Measurements from ENCODE around the gene MRPL27.
A peak's percentile ranks its signal among the peaks of the same experiment; 100 is the strongest.

MRPL27 gene

DNA sequence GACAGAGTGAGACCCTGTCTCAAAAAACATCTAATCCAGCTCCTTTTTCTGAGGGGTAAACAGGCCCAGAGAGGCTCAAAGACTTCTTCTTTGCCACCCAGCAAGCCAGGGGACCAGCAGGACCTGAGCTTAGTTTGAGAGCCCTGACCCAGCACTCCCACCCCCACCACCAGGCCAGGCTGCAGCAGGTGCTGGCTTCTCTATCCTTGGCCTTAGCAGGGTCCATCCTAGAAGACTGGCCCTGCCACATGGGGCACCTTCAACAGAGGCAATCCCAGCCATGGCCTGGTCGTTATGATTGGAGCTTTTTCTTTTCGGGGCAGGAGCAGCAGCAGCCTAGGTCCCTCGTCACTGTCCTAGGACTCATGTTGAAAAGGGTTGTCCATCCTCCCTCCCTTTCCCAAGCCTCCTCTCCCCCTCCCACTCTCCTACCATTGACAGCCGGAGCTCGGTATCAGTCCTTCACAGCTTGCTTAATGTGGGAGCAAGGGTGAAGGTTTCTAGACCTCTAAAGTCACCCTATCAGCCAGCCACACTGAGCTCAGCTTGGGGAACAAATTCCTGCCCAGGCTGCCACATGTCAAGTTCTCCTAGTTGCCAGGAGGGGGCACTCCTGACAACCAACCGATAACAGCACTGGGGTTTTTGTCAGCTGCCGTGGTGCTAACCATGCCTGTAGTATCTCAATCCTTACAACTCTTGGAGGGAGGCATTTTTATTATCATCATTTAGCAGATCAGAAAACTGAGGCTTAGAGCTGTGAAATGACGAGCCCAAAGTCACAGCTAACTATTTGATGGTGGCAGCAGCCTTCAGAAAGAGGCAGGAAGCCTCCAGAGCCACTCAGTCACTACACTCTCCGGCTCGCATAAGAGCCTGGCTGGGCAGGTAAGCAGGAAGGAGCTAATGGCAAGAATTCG lies 11.2 kb downstream of the MRPL27 start:
- peak in 37 of 56 donors; percentile 9 to 75 (median 30) for DNase-seq

DNA sequence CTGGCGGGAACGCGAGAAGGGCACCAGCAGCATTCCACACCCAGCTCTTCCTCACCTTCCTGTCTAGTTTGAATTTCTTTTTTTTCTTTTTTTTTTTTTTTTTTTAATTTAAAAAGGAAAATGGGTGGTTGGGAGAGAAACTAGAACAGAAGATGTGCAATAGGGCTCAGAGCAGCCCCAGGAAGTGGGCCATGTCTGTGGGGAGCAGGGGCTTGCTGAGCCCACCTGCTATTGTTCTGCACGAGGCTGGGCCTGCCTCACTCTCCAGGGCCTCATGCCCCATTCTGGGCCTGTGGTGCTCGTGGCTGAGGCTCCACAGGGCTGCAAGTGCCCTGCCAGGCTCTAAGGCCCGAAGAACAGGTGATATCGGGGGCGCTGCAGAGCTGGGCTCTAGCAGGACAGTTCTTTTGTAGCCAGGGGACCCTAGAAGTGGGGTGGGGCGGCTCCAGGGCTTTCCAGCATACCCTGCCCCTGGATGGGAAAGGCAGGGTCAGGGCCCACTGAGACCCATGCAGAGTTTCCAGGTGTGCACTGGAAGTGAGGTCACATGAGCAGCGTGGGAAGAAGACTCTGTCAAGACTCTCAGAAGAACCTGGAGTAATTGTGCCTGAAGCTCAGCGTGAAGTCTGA lies 12.4 kb downstream of the MRPL27 start:
- no peak for DNase-seq

DNA sequence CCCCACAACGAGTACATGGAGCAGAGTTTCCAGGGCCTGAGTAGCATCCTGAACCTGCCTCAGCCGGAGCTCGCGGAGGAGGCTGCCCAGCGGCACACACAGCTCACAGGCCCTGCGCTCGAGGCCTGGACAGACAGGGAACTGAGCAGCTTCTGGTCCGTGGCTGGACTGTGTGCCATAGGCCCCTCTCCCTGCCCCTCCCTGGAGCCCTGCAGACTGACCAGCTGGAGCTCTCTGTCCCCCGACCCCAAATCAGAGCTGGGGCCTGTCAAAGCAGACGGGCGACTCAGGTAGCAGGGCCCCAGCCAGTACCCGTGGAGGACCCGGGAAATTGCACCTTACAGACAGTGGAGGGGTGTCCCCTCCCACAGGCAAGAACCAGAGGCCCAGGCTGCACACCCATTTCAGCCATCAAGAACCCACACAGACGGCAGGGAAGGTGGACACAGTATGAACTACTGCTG lies 13.0 kb downstream of the MRPL27 start:
- no peak for DNase-seq

DNA sequence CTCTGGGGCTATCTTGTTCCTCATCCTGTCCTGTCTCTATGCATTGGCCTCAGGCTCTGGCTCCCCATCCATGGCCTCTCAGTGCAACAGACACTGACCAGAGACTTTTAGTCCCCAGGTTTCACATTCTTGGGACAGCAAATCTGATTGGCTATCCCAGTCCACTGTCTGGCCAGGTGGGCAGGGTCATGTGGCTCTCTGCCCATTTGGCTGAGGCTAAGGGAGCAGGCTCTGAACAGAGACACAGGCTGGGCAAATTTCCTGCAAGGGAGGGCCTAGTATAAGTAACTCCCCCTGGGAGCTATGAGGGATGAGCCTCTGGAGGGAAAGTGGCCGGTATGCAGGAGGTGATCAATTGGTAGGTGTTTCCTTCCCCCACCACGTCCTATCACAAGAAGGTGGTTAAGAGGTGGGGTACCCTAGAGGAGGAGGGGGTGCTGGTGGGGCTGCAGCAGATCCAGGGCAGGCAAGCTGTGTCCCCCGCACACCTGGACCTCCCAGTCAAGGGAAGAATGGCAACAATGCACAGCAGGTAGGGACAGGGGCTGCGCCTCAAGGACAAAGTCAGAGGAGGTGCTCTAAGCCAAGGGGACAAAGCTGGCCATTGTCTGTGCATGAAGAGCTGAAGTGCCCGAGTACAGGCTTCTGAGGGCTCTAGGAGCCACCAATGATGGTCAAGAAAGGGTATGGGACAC lies 13.8 kb downstream of the MRPL27 start:
- DNase-seq, result no peak

DNA sequence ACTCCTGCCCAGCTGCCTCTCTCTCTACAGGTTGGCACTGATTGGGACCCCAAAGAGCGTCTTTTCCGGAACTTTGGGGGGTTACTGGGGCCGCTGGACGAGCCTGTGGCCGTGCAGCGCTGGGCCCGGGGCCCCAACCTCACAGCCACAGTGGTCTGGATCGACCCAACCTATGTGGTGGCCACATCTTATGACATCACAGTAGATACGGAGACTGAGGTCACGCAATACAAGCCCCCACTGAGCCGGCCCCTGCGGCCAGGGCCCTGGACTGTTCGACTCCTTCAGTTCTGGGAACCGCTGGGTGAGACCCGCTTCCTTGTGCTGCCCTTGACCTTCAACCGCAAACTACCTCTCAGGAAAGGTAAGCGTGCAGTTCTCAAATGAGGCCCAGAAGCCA lies 14.8 kb downstream of the MRPL27 start:
- no peak for DNase-seq

DNA sequence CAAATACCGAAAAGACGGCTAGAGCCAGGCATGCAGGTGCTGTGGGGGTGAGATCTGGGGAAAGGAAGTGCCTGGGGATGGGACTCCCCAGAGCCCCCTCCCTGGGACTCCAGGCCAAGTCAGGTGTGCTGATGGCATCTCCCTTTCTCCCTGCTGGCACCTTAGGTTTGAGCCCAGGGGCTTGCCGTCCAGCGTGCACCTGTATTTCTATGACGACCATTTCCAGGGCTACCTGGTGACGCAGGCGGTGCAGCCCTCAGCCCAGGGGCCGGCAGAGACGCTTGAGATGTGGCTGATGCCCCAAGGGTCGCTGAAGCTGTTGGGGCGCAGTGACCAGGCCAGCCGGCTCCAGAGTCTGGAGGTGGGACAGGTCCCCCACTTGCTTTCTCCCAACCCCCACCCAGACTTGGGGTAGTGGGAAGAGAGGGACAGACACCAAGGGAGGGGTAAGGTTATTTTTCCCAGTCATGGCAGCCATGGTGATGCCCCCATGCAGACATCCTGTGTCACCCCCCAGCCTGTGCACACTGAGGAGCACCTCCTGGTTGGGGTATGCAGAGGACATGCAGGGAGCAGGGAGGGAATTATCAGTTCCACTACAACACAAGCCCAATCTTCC lies 16.0 kb downstream of the MRPL27 start:
- no peak for DNase-seq

DNA sequence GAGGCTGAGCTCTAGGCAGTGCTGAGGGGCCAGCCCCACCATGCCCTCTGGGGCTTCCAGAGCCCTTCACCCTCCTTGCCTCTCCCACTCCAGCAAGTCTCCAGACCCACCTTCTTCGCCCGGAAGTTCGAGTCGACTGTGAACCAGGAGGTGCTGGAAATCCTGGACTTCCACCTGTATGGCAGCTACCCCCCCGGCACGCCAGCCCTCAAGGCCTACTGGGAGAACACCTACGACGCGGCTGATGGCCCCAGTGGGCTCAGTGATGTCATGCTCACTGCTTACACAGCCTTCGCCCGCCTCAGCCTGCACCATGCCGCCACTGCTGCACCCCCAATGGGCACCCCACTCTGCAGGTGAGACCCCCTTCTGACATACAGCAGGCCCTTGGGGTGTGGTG lies 16.6 kb downstream of the MRPL27 start:
- DNase-seq, result no peak

DNA sequence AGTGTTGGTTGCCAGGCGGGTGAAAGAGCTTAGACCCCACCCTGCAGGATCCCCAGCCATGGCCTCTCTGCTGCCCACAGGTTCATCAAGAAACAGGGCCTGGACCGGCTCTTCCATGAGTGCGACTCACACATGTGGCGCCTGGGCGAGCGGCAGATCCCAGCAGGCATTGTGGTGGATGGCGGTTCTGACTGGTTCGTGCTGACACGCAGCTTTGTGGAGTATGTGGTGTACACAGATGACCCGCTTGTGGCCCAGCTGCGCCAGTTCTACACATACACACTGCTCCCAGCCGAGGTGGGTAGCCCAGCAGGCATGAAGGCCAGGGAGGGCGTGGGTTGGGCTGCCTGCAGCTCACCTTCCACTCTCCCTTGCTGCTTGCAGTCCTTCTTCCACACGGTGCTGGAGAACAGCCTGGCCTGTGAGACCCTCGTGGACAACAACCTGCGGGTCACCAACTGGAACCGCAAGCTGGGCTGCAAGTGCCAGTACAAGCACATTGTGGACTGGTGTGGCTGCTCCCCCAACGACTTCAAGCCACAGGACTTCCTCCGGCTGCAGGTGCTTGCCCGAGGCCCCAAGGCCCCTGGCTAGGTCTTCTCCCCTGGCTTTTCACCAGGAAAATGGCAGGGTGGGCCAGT lies 17.2 kb downstream of the MRPL27 start:
- DNase-seq, result no peak

DNA sequence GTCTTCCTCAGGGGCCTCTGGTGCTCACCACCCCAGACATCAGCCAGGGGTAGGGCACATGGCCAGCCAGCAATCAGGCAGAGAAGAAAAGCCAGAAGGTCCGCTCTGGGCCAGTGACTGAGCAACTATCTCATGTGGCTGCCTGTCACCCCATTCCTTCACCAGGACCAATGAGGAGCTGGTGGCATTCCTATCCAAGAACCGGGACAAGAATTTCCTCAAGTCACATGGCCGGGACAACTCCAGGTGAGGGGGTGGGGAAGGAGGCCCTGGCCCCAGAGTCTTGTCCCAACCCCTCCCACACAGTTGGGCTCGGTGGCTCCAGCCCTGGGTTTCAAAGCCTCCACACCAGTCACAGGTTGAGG lies 17.7 kb downstream of the MRPL27 start:
- DNase-seq, result no peak

DNA sequence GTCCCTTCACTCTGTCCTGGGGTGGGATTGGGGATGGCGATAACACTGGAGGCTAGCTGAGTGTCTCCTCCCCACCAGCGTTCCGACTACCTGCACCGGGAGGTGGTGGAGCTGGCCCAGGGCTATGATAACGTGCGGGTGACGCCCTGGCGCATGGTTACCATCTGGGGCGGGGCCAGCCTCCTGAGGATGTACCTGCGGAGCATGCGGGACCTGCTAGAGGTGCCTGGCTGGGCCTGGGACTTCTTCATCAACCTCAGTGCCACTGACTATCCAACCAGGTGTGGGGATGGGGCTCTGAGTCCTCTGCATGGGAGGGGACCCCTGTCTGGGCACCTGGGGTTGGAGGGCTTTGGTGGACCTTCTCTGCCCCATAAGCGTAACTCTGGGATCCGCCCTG lies 18.2 kb downstream of the MRPL27 start:
- no peak for DNase-seq

DNA sequence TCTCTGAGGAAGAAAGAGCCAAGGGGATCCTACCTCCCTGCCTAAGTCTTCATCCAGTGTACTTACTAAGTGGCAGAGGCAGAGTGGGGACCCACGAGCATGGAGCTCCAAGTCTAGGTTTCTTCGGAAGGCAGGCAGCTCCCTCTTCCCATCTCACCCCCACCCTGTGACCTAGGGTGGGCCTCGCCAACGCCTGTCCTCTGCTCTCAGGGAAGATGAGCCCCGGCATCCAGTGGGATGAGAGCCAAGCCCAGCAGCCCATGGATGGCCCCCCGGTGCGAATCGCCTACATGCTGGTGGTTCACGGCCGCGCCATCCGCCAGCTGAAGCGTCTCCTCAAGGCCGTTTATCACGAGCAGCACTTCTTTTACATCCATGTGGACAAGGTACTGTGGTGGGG lies 18.8 kb downstream of the MRPL27 start:
- DNase-seq, result no peak

DNA sequence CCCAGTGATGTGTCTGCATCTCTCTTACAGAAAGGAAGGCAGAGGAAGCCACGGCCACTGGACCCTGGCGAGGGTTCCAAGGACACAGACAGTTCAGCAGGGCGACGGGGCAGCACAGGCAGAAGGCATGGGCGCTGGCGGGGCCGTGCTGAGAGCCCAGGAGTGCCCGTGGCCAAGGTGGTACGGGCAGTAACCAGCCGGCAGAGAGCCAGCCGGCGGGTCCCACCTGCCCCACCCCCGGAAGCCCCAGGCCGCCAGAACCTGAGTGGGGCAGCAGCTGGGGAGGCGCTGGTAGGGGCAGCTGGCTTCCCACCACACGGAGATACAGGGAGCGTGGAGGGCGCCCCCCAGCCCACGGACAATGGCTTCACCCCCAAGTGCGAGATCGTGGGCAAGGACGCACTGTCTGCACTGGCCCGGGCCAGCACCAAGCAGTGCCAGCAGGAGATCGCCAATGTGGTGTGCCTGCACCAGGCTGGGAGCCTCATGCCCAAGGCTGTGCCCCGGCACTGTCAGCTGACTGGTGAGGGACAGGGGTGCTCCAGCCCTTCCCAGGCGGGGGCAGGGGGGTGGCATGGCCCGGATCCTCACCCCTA lies 19.3 kb downstream of the MRPL27 start:
- DNase-seq, result no peak

DNA sequence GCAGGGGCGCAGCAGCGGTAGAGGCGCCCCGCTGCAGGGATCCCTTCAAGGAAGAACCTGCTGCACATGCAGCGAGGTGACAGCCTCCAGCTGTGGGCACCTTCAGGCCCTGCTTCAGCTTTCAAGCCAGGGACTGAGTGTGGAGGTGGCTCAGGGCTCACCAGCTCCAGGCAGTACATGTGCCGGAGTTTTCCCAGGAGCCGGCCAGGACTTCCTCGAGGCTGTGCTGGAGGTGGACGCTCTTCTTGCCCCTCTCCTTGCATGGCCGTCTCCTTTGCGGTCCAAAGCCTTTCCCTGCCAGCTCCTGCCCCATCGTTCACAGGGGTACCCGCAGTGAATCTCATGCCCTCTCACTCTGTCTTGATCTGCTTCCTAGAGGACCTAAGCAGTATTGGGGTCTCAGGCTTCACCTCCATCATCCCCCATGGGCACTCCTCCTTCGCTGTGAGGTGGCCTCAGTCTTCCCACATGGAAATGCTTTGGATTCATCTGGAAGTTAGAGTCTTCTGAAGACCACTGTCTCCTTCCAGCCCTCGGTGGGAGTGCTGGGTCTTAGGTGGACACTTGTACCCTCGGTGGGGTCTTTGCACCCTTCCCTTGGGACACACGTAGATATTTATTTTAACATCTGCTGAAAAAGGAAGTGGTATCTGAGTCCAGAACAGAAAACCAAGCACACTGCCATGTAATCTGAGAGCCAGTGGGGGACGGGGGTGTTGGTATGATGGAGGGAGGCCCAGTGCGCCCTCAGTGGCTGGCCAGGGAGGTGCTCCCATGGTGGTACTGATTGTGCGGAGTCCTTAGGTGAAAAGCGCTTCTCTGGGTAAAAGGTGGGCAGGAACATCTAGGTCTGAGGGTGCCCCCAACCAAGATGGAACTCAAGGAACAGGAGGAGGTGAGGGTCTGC lies 20.0 kb downstream of the MRPL27 start:
- DNase-seq, result no peak

DNA sequence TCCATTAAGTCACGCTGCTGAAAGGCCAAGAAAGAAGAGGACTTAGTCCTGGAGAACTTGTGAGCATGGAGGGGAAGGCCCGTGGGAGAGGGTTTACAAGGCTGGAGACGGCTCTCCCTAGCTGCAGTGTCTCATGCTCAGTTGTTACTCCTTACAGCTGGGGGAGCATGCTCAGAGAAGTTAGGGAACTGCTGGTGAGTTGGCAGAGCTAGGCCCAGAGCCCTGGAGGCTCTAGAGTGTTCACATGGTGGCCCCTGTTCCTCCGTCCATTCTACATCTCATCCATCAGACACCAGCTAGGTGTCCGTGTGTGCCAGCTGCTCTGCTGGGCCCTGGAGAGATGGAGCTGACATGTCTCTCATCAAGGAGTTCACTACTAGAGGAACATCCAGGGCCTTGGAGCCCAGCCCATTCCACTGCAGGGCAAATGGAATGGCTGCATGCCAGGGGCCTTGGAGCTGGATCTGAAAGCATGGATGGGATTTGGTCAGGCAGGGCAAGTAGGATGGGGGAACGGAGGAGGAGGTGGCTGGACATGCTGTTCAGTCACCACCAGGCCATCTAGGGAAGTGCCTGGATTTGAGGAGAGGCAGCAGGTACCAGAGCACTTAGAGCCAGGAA lies 20.8 kb downstream of the MRPL27 start:
- no peak for DNase-seq

DNA sequence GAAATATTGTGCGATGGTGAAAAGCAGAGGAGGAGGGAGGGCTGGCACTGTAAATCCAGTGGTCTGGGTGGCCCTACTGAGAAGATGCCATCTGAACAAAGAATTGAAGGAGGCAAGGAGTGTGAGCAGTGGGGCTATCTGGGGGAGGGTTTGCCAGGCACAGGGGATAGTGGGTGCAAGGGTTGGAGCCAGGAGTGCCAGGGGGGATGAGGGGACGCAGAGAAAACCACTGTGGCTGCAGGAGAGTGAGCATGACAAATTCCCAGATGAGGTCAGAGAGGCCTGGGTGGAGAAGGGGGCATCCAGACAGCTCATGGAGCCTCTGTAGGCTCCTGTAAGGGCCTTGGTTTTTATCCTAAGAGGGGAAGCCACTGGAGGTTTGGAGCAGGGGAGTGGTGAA lies 22.3 kb downstream of the MRPL27 start:
- DNase-seq, result no peak

DNA sequence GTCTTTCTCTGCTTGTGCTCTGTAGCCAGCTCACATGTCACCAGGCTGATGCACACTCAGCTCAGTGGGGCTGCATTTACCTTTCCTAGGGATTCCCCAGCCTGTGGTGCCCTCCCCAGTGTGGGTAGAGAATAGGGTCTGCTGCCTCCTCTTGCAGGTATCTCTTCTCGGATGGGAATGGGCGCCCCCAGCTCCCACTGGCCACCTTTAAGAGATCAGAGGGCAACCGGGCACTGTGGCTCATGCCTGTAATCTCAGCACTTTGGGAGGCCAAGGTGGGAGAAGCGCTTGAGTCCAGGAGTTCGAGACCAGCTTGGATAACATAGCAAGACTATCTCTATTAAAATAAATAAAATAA lies 23.8 kb downstream of the MRPL27 start:
- DNase-seq, result no peak

DNA sequence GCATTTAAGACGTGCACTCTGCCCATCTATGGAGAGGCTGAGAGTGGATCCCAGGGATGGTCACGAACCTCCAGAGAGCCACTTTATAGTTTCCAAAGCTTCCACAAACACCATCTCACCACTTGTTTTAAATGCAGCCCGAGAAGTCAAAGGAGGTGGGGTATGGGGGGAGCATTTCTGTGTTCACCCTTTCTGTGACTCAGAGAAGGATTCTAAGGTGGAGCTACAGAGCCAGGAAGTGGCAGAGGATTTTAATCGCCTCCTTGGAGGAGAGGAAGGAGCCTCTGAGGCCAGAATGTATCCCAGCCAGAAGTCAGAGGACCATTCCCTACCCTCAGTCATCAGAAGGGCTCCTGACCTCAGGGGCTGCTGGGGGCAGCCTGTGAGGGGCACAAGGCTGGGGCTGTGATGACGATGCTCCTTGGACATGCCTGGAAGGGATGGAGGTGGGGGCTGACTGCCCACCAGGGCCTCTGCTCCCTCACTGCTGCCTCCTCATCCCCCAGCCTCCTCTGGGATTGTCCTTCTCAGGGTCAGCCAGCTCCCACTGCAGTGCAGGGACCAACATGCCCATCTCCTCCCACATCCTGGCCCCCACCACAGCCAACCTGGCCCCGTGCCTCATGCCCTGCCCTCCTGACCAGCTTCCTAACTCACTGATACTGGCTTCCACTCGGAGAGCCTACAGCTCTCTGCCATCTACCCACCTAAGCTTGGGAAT lies 24.3 kb downstream of the MRPL27 start:
- DNase-seq, result no peak

DNA sequence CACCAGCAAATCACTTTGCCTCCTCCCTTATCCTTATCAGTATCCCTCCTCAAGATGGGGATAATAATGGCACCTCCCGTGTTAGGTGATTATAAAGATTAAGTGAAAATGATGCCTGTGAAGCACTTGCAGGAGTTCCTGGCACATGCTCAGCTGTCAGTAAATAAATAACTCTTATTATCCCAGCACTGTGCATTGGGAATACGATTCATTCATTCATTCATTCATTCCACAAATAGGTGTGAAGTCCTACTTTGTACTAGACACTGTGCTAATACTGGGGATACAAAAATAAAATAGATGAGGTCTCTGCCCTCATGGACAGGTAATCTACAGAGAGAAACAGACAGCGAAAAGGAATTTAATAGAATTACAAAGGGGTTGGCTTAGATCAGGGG lies 25.1 kb downstream of the MRPL27 start:
- no peak for DNase-seq

All from nucleus accumbens (tissue), 56 donors.